Spleen (tissue), 11 donors: Measurements from ENCODE around the gene SPANXN5. TPM values are rescaled to one million over a fixed set of nuclear protein-coding genes. Genes with fewer than 3 reads are reported as not detected.
"Not testable (repeated sequence)": the region's sequence is repeated elsewhere in the genome, so short reads cannot be mapped to it uniquely, and the experiment has no call there.

ENCODE experiments used
- DNase-seq: peaks from one replicate; pipeline ENCODE4 v3.0.0-alpha.2; 2020
- H3K27ac ChIP-seq, 8 donors: fragments of 200-600 bp; sonication (generic) in 7 of 8; 1 replicate in 4 of 8; 2 replicates in 4 of 8; pipeline versions ENCODE4 v1.5.0 to v1.8.0; 2016 to 2021; ENCODE audit warnings: inconsistent platforms in 4 of 8, mild to moderate bottlenecking in 4 of 8, moderate library complexity in 1 of 8
- H3K27me3 ChIP-seq, 7 donors: fragments of 200-600 bp; sonication (generic) in 6 of 7; replicated peaks in 1 of 7; 1 replicate in 4 of 7; 2 replicates in 3 of 7; pipeline versions ENCODE4 v1.5.0 to v1.8.0; 2016 to 2021; ENCODE audit warnings: inconsistent platforms in 3 of 7, mild to moderate bottlenecking in 1 of 7
- H3K36me3 ChIP-seq, 6 donors: fragments of 200-600 bp; sonication (generic) in 5 of 6; 1 replicate in 4 of 6; 2 replicates in 2 of 6; pipeline versions ENCODE4 v1.5.0 to v1.8.0; 2016 to 2021; ENCODE audit warnings: inconsistent platforms in 2 of 6
- H3K4me1 ChIP-seq, 6 donors: fragments of 200-600 bp; sonication (generic) in 5 of 6; 1 replicate in 3 of 6; 2 replicates in 3 of 6; pipeline versions ENCODE4 v1.5.0 to v1.8.0; 2016 to 2021; ENCODE audit warnings: inconsistent platforms in 3 of 6
- H3K4me3 ChIP-seq, 8 donors: fragments of 200-600 bp; sonication (generic) in 7 of 8; 1 replicate in 4 of 8; 2 replicates in 4 of 8; pipeline versions ENCODE4 v1.5.0 to v1.8.0; 2016 to 2021; ENCODE audit warnings: inconsistent platforms in 4 of 8, mild to moderate bottlenecking in 4 of 8, moderate library complexity in 2 of 8
- H3K9me3 ChIP-seq, 8 donors: fragments of 200-600 bp; sonication (generic) in 7 of 8; 1 replicate in 4 of 8; 2 replicates in 4 of 8; pipeline versions ENCODE4 v1.5.0 to v1.8.0; 2016 to 2021; ENCODE audit warnings: inconsistent platforms in 4 of 8
- CTCF ChIP-seq, 11 experiments: fragments of 200-600 bp in 7 of 11; fragments of 450-650 bp in 4 of 11; sonication (generic) in 4 of 11; IDR thresholded peaks in 8 of 11; conservative IDR thresholded peaks in 3 of 11; 1 replicate in 7 of 11; 2 replicates in 4 of 11; pipeline versions ENCODE4 v1.4.0 to v1.8.0; 2016 to 2021; ENCODE audit warnings: antibody characterized with exemption in 11 of 11, inconsistent platforms in 4 of 11, mild to moderate bottlenecking in 1 of 11
- POLR2A ChIP-seq, 3 donors: fragments of 450-650 bp; IDR thresholded peaks; one replicate each; pipeline ENCODE4 v1.5.1; 2017; ENCODE audit warnings: antibody characterized with exemption in 3 of 3, mild to moderate bottlenecking in 1 of 3
- POLR2AphosphoS5 ChIP-seq, 3 donors: sonication (generic); formaldehyde crosslinking; IDR thresholded peaks; one replicate each; pipeline ENCODE4 v1.5.1; 2017; ENCODE audit warnings: antibody characterized with exemption in 3 of 3
- WGBS, 5 donors: extraction: QIAGEN DNeasy Blood & Tissue Kit in 3 of 5; methylation state at CpG; one replicate each; pipeline versions ENCODE4 v1.1.5 to v1.1.7; 2013 to 2018; 5-methylcytosine and 5-hydroxymethylcytosine counted together
- intact Hi-C: fragments of 100-400 bp; cut with DNase I; formaldehyde crosslinking; loops from one replicate; pipeline ENCODE4 v1.15.0; 2023; ENCODE audit warnings: low total_unique reads
- polyA plus RNA-seq, 3 donors: library from polyadenylated mRNA; stranded (reverse); fragments of 200-250 nt; gene quantifications; one replicate each; pipeline ENCODE4 v1.2.1, GENCODE V29; 2013
- total RNA-seq, 7 donors: library from RNA; depleted of rRNA in 3 of 7; stranded (reverse); fragments of >200 nt in 3 of 7; fragmentation: NEBNext Ultra II Directional in 4 of 7; extraction: Animal tissue kit (Norgen Biotek cat#: 25700) in 4 of 7; gene quantifications; one replicate each; pipeline versions ENCODE4 v1.1.0 to v1.2.1, GENCODE V29; 2016 to 2021
- donor health status: healthy with polysubstance abuse.
- donor health status: DM: no; HTN: no; CAD: no; lungs with moderate emphysema.
- donor health status: DM: no; HTN: no; CAD: no.
- donor health status: Bipolar disorder and iron deficiency.
- donor health status: healthy.
- donor health status: DM: no; HTN: no; CAD: no.
- donor health status: DM: yes; HTN: yes; CAD: no.

SPANXN5 gene
- total and polyA plus RNA-seq, 10 donors = not detected

- intact Hi-C loops = no loop called here
- H3K27me3 ChIP-seq = peaks cover 0 to 15% (median 0%) of the 10 kb centered on the region in 7 donors
- no peak overlapping the region for H3K4me3 ChIP-seq
- H3K9me3 ChIP-seq = no peaks in the 10 kb centered on the region
- no peak overlapping the region for H3K27ac ChIP-seq
- no peaks in the 10 kb centered on the region for H3K4me1 ChIP-seq
- no peak for DNase-seq
- 76 to 90% (median 83%) methylated on average over 11 of the region's 11 CpGs for WGBS, 5 donors
- TF ChIP-seq CTCF (IDR thresholded peaks at IDR 0.05 in 8 of 11, conservative IDR thresholded peaks at IDR 0.05 in 3 of 11) (no peak), POLR2AphosphoS5 (IDR thresholded peaks at IDR 0.05) (no peak), POLR2A (IDR thresholded peaks at IDR 0.05) (no peak)
- no peaks in the 10 kb centered on the region for H3K36me3 ChIP-seq
Measured at GRCh38 chrX:52821079-52821760, 24.0 kb upstream of the SPANXN5 start.

GRCh38 chrX:52819788-52820187, 22.6 kb upstream of the SPANXN5 start:
- no peak for DNase-seq
- H3K9me3 ChIP-seq = no peaks in the 10 kb centered on the region
- no peak overlapping the region for H3K4me3 ChIP-seq
- no peaks in the 10 kb centered on the region for H3K36me3 ChIP-seq
- no peak overlapping the region for H3K27ac ChIP-seq
- 62 to 82% (median 68%) methylated on average over 3 to 4 of the region's 4 CpGs for WGBS, 5 donors
- peaks cover 0 to 15% (median 0%) of the 10 kb centered on the region in 7 donors for H3K27me3 ChIP-seq
- H3K4me1 ChIP-seq = no peaks in the 10 kb centered on the region
- TF ChIP-seq CTCF (IDR thresholded peaks at IDR 0.05 in 8 of 11, conservative IDR thresholded peaks at IDR 0.05 in 3 of 11) (no peak), POLR2AphosphoS5 (IDR thresholded peaks at IDR 0.05) (no peak), POLR2A (IDR thresholded peaks at IDR 0.05) (no peak)
- intact Hi-C loops = no loop called here

- Histone ChIP-seq H3K4me3 (no peak within 1 kb of the TSS), H3K27me3 (peaks cover 0 to 22% (median 0%) of the 10 kb centered on the region in 7 donors), H3K4me1 (no peaks in the 10 kb centered on the region), H3K9me3 (no peaks in the 10 kb centered on the region), H3K27ac (no peak within 1 kb of the TSS), H3K36me3 (no peaks in the 10 kb centered on the region)
- no peak for DNase-seq
- WGBS, 5 donors = 82 to 96% (median 92%) methylated on average over 14 to 25 of the region's 25 CpGs
- TF ChIP-seq POLR2AphosphoS5 (IDR thresholded peaks at IDR 0.05) (no peak), CTCF (IDR thresholded peaks at IDR 0.05 in 8 of 11, conservative IDR thresholded peaks at IDR 0.05 in 3 of 11) (no peak), POLR2A (IDR thresholded peaks at IDR 0.05) (no peak)
- intact Hi-C loops = no loop called here
Measured at GRCh38 chrX:52811065-52811625, 13.9 kb upstream of the SPANXN5 start, which contains the start of gene XAGE5. Gene XAGE5, plus strand, starts transcription at chrX:52811287. Its CDS starts 1,280 bp downstream, at chrX:52812567.

- H3K4me1 ChIP-seq, DNase-seq, H3K4me3 ChIP-seq, H3K27ac ChIP-seq, H3K36me3 ChIP-seq, H3K9me3 ChIP-seq, intact Hi-C loops: not testable (repeated sequence)
- WGBS, 5 donors = 44 to 62% (median 57%) methylated on average over 1 to 2 of the region's 2 CpGs
- peaks cover 0 to 16% (median 0%) of the 10 kb centered on the region in 7 donors for H3K27me3 ChIP-seq
Measured at GRCh38 chrX:52804876-52805275, 7.6 kb upstream of the SPANXN5 start.

GRCh38 chrX:52773504-52773903, 23.7 kb downstream of the SPANXN5 start:
- DNase-seq, H3K4me3 ChIP-seq, H3K27ac ChIP-seq, H3K4me1 ChIP-seq, intact Hi-C loops, H3K9me3 ChIP-seq, H3K36me3 ChIP-seq, H3K27me3 ChIP-seq: not testable (repeated sequence)
- WGBS, 5 donors = 78 to 97% (median 87%) methylated on average over 6 to 10 of the region's 11 CpGs

GRCh38 chrX:52765983-52766382, 31.2 kb downstream of the SPANXN5 start:
- 79 to 95% methylated on average over 2 to 3 of the region's 5 CpGs; no CpG with 5 or more reads in 3 of the 5 donors for WGBS, 5 donors
- DNase-seq = not testable (repeated sequence)

GRCh38 chrX:52750952-52751351, 46.3 kb downstream of the SPANXN5 start, which contains the start of gene SSX2B:
Gene SSX2B, plus strand, starts transcription at chrX:52751252. Its CDS starts 1,429 bp downstream, at chrX:52752681.
- DNase-seq, intact Hi-C loops: not testable (repeated sequence)

More at GRCh38 chrX:52765983-52766382, 31.2 kb downstream of the SPANXN5 start:
- H3K4me3 ChIP-seq, intact Hi-C loops, H3K4me1 ChIP-seq, H3K9me3 ChIP-seq, H3K27ac ChIP-seq, H3K27me3 ChIP-seq, H3K36me3 ChIP-seq: not testable (repeated sequence)

More at GRCh38 chrX:52750952-52751351, 46.3 kb downstream of the SPANXN5 start, which contains the start of gene SSX2B:
- H3K9me3 ChIP-seq, H3K4me1 ChIP-seq, H3K27me3 ChIP-seq, H3K27ac ChIP-seq, H3K4me3 ChIP-seq, H3K36me3 ChIP-seq: not testable (repeated sequence)
- no CpG with 5 or more reads among the region's 13 CpGs for WGBS, 5 donors
